IMR-90 (cell line): Measurements from ENCODE around the gene ALDH3B2. TPM values are rescaled to one million over a fixed set of nuclear protein-coding genes. Genes with fewer than 3 reads are reported as not detected.

ENCODE experiments used
- ATAC-seq: fragments of 200-7000 bp; cut with Tn5 transposase; 2 replicates; pipeline ENCODE4 v1.9.1; 2020; ENCODE audit warnings: low read depth, mild to moderate bottlenecking, moderate library complexity
- BruUV-seq: library from RNA; stranded (reverse); fragments of 400-500 nt; replicated peaks from 2 replicates; lab custom pipeline; 2021; lab: Mats Ljungman, UMichigan
- CTCF ChIA-PET: fragments of 300-600 bp; formaldehyde crosslinking; extraction: SDS; loops from one replicate; lab custom pipeline; 2021; ENCODE audit warnings: antibody characterized with exemption; lab: Yijun Ruan, JAX
- POLR2A ChIA-PET: fragments of 300-600 bp; sonication (Branson Sonifier 250); formaldehyde crosslinking; loops from one replicate; lab custom pipeline; 2022; ENCODE audit warnings: antibody characterized with exemption; ENCODE audit not compliant: unreplicated experiment; lab: Charles Lee
- DNase-seq: peaks from one replicate; pipeline ENCODE4 v3.0.0; 2013
- H2AFZ ChIP-seq: replicated peaks from 2 replicates; pipeline ENCODE3; 2013; ENCODE audit warnings: low read length, mild to moderate bottlenecking; ENCODE audit not compliant: poor library complexity
- H2AK5ac ChIP-seq: 2 replicates; pipeline ENCODE4 v1.6.1; 2013; ENCODE audit warnings: low read depth, low read length, inconsistent platforms
- H2AK9ac ChIP-seq: replicated peaks from 2 replicates; pipeline ENCODE3; 2013; ENCODE audit warnings: mild to moderate bottlenecking, low read depth, low read length, moderate library complexity; ENCODE audit not compliant: poor library complexity
- H2BK120ac ChIP-seq: 2 replicates; pipeline ENCODE4 v1.6.1; 2013; ENCODE audit warnings: low read depth, low read length, inconsistent platforms
- H2BK15ac ChIP-seq: 3 replicates; pipeline ENCODE4 v1.6.1; 2013; ENCODE audit warnings: low read depth, low read length, inconsistent platforms
- H2BK20ac ChIP-seq: 2 replicates; pipeline ENCODE4 v1.6.1; 2013; ENCODE audit warnings: low read depth, mild to moderate bottlenecking, inconsistent platforms, low read length, moderate library complexity
- H2BK5ac ChIP-seq: 2 replicates; pipeline ENCODE4 v1.6.1; 2013; ENCODE audit warnings: mild to moderate bottlenecking, low read depth, low read length, inconsistent platforms; ENCODE audit not compliant: poor library complexity, severe bottlenecking
- H3K14ac ChIP-seq: replicated peaks from 2 replicates; pipeline ENCODE4 v1.6.1; 2013; ENCODE audit warnings: low read depth, low read length, inconsistent platforms
- H3K18ac ChIP-seq: 2 replicates; pipeline ENCODE4 v1.6.1; 2013; ENCODE audit warnings: low read depth, low read length, control low read depth
- H3K23ac ChIP-seq: 2 replicates; pipeline ENCODE4 v1.6.1; 2013; ENCODE audit warnings: low read depth, low read length, inconsistent platforms
- H3K27ac ChIP-seq: 2 replicates; pipeline ENCODE4 v1.5.1; 2013; ENCODE audit warnings: mild to moderate bottlenecking, control low read depth, low read length; ENCODE audit not compliant: insufficient read depth
- H3K27me3 ChIP-seq: 2 replicates; pipeline ENCODE4 v1.6.1; 2013; ENCODE audit warnings: low read length; ENCODE audit not compliant: control insufficient read depth, insufficient read depth
- H3K36me3 ChIP-seq: 2 replicates; pipeline ENCODE4 v1.6.1; 2013; ENCODE audit warnings: low read length, mixed read lengths; ENCODE audit not compliant: control insufficient read depth, insufficient read depth
- H3K4ac ChIP-seq: 2 replicates; pipeline ENCODE4 v1.6.1; 2013; ENCODE audit warnings: low read depth, low read length, inconsistent platforms
- H3K4me1 ChIP-seq: 2 replicates; pipeline ENCODE4 v1.6.1; 2013; ENCODE audit warnings: low read length, mixed read lengths; ENCODE audit not compliant: control insufficient read depth, insufficient read depth
- H3K4me2 ChIP-seq: 2 replicates; pipeline ENCODE4 v1.6.1; 2013; ENCODE audit warnings: low read depth, mild to moderate bottlenecking, control low read depth, low read length, moderate library complexity
- H3K4me3 ChIP-seq: 2 replicates; pipeline ENCODE4 v1.5.1; 2013; ENCODE audit warnings: low read depth, mild to moderate bottlenecking, control low read depth, low read length, moderate library complexity; ENCODE audit not compliant: insufficient read depth
- H3K56ac ChIP-seq: 2 replicates; pipeline ENCODE4 v1.6.1; 2013; ENCODE audit warnings: low read length, inconsistent platforms; ENCODE audit not compliant: insufficient read depth; ENCODE audit errors: extremely low read depth
- H3K79me1 ChIP-seq, 2 experiments: 2 replicates each; pipeline ENCODE4 v1.6.1; 2013; ENCODE audit warnings: low read length in 2 of 2, inconsistent platforms in 1 of 2, low read depth in 1 of 2
- H3K9ac ChIP-seq: 2 replicates; pipeline ENCODE4 v1.6.1; 2013; ENCODE audit warnings: low read depth, low read length, control low read depth
- H3K9me1 ChIP-seq: 2 replicates; pipeline ENCODE4 v1.6.1; 2013; ENCODE audit warnings: low read length, inconsistent platforms; ENCODE audit not compliant: insufficient read depth
- H3K9me3 ChIP-seq: 2 replicates; pipeline ENCODE4 v1.6.1; 2013; ENCODE audit warnings: low read length; ENCODE audit not compliant: control insufficient read depth, insufficient read depth
- H4K20me1 ChIP-seq: 2 replicates; pipeline ENCODE4 v1.6.1; 2013; ENCODE audit warnings: low read length, inconsistent platforms; ENCODE audit not compliant: insufficient read depth
- H4K5ac ChIP-seq: 2 replicates; pipeline ENCODE4 v1.6.1; 2013; ENCODE audit warnings: mild to moderate bottlenecking, low read depth, low read length, control low read depth
- H4K8ac ChIP-seq, 2 experiments: 2 replicates each; pipeline ENCODE4 v1.6.1; 2013; ENCODE audit warnings: low read depth in 2 of 2, low read length in 2 of 2, control low read depth in 1 of 2, inconsistent platforms in 1 of 2
- H4K91ac ChIP-seq: 2 replicates; pipeline ENCODE4 v1.6.1; 2013; ENCODE audit warnings: low read depth, low read length, inconsistent platforms; ENCODE audit not compliant: insufficient read depth
- MAFK ChIP-seq: IDR thresholded peaks from 2 replicates; pipeline ENCODE4 v1.6.1; 2012; ENCODE audit warnings: low read depth, low read length, improper control_type of control experiment
- MAZ ChIP-seq: IDR thresholded peaks from 2 replicates; pipeline ENCODE4 v1.6.1; 2012; ENCODE audit warnings: low read depth, mild to moderate bottlenecking, low read length, improper control_type of control experiment, moderate library complexity, borderline replicate concordance
- MXI1 ChIP-seq: IDR thresholded peaks from 2 replicates; pipeline ENCODE4 v1.6.1; 2012; ENCODE audit warnings: low read depth, mild to moderate bottlenecking, low read length, moderate library complexity, borderline replicate concordance
- NFE2L2 ChIP-seq: fragments of 150-350 bp; IDR thresholded peaks from 2 replicates; pipeline ENCODE4 v1.6.1; 2016; ENCODE audit warnings: low read depth, mild to moderate bottlenecking, low read length
- RAD21 ChIP-seq: IDR thresholded peaks from 2 replicates; pipeline ENCODE4 v1.6.1; 2012; ENCODE audit warnings: low read length, improper control_type of control experiment
- RCOR1 ChIP-seq: IDR thresholded peaks from 2 replicates; pipeline ENCODE4 v1.6.1; 2012; ENCODE audit warnings: mild to moderate bottlenecking, low read length, improper control_type of control experiment; ENCODE audit not compliant: insufficient replicate concordance
- RFX5 ChIP-seq: IDR thresholded peaks from 2 replicates; pipeline ENCODE4 v1.8.0; 2012; ENCODE audit warnings: low read depth, mild to moderate bottlenecking, low read length, moderate library complexity
- SMC3 ChIP-seq: fragments of 150-350 bp; IDR thresholded peaks from 2 replicates; pipeline ENCODE4 v1.6.1; 2016; ENCODE audit warnings: low read depth, mild to moderate bottlenecking, antibody characterized with exemption, low read length, moderate library complexity
- WGBS, 2 experiments: methylation state at CpG; one replicate each; pipeline versions ENCODE4 v1.1.5 to v1.1.7; 2013; ENCODE audit warnings: missing lambda C conversion rate in 2 of 2; ENCODE audit not compliant: insufficient read length in 1 of 2; ENCODE audit errors: extremely low coverage in 2 of 2; 5-methylcytosine and 5-hydroxymethylcytosine counted together
- dilution Hi-C: fragments of 300-500 bp; cut with HindIII; formaldehyde crosslinking; loops from one replicate; pipeline ENCODE4 v1.14.3; 2018; ENCODE audit warnings: low sequenced_read_pairs; ENCODE audit not compliant: unreplicated experiment
- in situ Hi-C: fragments of 300-500 bp; cut with MboI; formaldehyde crosslinking; loops from 3 replicates; pipeline ENCODE4 v1.14.3; 2019; ENCODE audit warnings: low sequenced_read_pairs, inconsistent platforms, mixed read lengths
- intact Hi-C: fragments of 100-400 bp; cut with micrococcal nuclease; formaldehyde crosslinking; loops from 2 replicates; pipeline ENCODE4 v1.10.0; 2022
- polyA plus RNA-seq, 3 experiments: library from polyadenylated mRNA; depleted of rRNA; stranded (reverse); fragments of >200 nt; gene quantifications; 2 replicates each; pipeline ENCODE4 v1.2.3, GENCODE V29; 2012; ENCODE audit warnings: low replicate concordance in 1 of 3
- total RNA-seq: library from RNA; depleted of rRNA; stranded (reverse); fragments of >200 nt; gene quantifications from 2 replicates; pipeline ENCODE4 v1.2.3, GENCODE V29; 2012

ALDH3B2 gene
- total and polyA plus RNA-seq, 2 of the 4 experiments (the other 2 are of a cell fraction): not detected

GRCh38 chr11:67663532-67664212 lies 10.8 kb downstream of the ALDH3B2 start:
- no peak for TF ChIP-seq MAFK
- no peak for TF ChIP-seq RCOR1
- no peak for TF ChIP-seq NFE2L2
- no peak for TF ChIP-seq RFX5
- TF ChIP-seq RAD21: no peak
- no peak for TF ChIP-seq MAZ
- TF ChIP-seq MXI1: no peak
- no peak for TF ChIP-seq SMC3
- Histone ChIP-seq H3K36me3 (no peaks in the 10 kb centered on the region), H4K20me1 (no peaks in the 10 kb centered on the region), H3K23ac (no peak overlapping the region), H3K27ac (no peak overlapping the region), H3K9ac (no peak overlapping the region), H2AK9ac (no peak overlapping the region), H3K14ac (no peak overlapping the region), H2AK5ac (no peak overlapping the region), H3K4me3 (no peak overlapping the region), H3K4ac (no peak overlapping the region), H2BK5ac (no peak overlapping the region), H3K4me2 (no peak overlapping the region), H3K27me3 (peaks cover 14% of the 10 kb centered on the region), H2BK15ac (no peak overlapping the region), H4K91ac (no peak overlapping the region), H2BK20ac (no peak overlapping the region), H3K56ac (no peak overlapping the region), H4K8ac (no peak overlapping the region), H2BK120ac (no peak overlapping the region), H3K9me3 (no peaks in the 10 kb centered on the region), H3K79me1 (no peaks in the 10 kb centered on the region), H3K18ac (no peak overlapping the region), H3K4me1 (no peaks in the 10 kb centered on the region), H2AFZ (no peak overlapping the region), H4K5ac (no peak overlapping the region), H3K9me1 (no peaks in the 10 kb centered on the region)
- CTCF ChIA-PET: no interaction called here
- WGBS, 2 experiments: 90% methylated on average over 8 of the region's 22 CpGs; no CpG with 5 or more reads in 1 of the 2 experiments
- POLR2A ChIA-PET: interaction anchor here (0.6 kb wide), 1 partner anchor 34 kb away, joined by 6 read pairs; the partner anchor contains the start of gene NUDT8
- dilution Hi-C loops (no loop called here), in situ Hi-C loops (no loop called here), intact Hi-C loops (no loop called here)
- ATAC-seq (no peak), DNase-seq (no peak)
- no TSS peak for BruUV-seq
